Breast epithelium (tissue), 3 donors: ENCODE measurements around the gene GP9.

ENCODE experiments used
- CTCF ChIP-seq, 3 donors: fragments of 450-650 bp; IDR thresholded peaks; one replicate each; pipeline ENCODE4 v1.5.1; 2016 to 2017; ENCODE audit warnings: antibody characterized with exemption in 3 of 3, mild to moderate bottlenecking in 3 of 3, moderate library complexity in 3 of 3
- POLR2A ChIP-seq: fragments of 450-650 bp; IDR thresholded peaks from one replicate; pipeline ENCODE4 v1.6.1; 2016; ENCODE audit warnings: antibody characterized with exemption, mild to moderate bottlenecking, moderate library complexity
- POLR2AphosphoS5 ChIP-seq, 3 donors: sonication (generic); formaldehyde crosslinking; IDR thresholded peaks; one replicate each; pipeline ENCODE4 v1.6.1; 2017; ENCODE audit warnings: antibody characterized with exemption in 3 of 3

DNA sequence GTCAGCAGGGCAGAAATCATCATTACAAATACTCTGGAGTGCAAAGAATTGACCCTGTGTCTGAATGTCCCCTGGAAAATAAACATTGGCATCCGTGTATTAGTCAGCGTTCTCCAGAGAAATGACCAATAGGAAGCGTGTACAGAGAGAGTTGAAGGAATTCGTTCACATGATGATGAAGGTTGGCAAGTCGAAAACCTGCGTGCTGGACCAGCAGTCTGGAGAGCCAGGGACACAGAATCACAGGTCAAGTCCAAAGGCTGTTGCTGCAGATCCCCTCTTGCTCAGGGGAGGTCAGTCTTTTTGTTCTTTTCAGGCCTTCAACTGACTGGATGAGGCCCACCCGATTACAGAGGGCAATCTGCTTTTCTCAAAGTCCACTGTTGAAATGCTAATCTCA is 16.6 kb downstream of the GP9 start:
- TF ChIP-seq CTCF (IDR thresholded peaks at IDR 0.05): no peak
- no peak for TF ChIP-seq POLR2A
- TF ChIP-seq POLR2AphosphoS5 (IDR thresholded peaks at IDR 0.05): no peak
